GM06990 (cell line): ENCODE measurements around the gene WIPF3.

Source experiments
- DNase-seq: peaks from one replicate; pipeline ENCODE4 v3.0.0-alpha.2; 2011; ENCODE audit not compliant: insufficient read length; ENCODE audit errors: extremely low read depth
- H3K27me3 ChIP-seq: replicated peaks from 2 replicates; pipeline ENCODE4 v1.6.0; 2011; ENCODE audit warnings: low read length; ENCODE audit not compliant: control insufficient read depth, insufficient read depth
- H3K36me3 ChIP-seq: 2 replicates; pipeline ENCODE4 v1.5.1; 2011; ENCODE audit warnings: low read length; ENCODE audit not compliant: control insufficient read depth, insufficient read depth
- H3K4me3 ChIP-seq: replicated peaks from 2 replicates; pipeline ENCODE4 v1.5.1; 2011; ENCODE audit warnings: low read depth, mild to moderate bottlenecking, control low read depth, low read length
- TF ChIP-seq, protein P1 (sequence below): IDR thresholded peaks from 2 replicates; pipeline ENCODE4 v1.5.1; 2011; ENCODE audit warnings: low read length, control low read depth, mild to moderate bottlenecking, inconsistent platforms; ENCODE audit not compliant: insufficient read depth, poor library complexity, severe bottlenecking

Gene WIPF3

DNA sequence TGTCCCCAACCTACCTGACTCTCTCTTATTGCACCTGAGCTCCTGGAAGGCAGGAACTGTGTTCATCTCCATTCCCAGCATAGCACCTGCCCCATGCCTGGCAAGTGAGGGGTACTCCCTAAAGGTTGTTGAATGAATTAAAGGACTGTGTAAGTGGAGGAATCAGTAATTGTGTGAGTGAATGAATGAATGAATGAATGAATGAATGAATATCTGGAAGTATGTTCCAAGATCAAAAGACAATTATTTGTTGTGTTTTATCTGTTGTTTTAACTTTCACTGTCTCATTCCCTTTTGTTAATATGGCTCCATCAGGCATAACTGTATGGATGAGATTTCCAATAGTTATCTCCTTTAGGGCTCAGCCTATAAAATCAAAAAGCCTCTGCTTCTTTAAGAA, 4.0 kb downstream of the WIPF3 start:
- TF ChIP-seq, protein P1, sequence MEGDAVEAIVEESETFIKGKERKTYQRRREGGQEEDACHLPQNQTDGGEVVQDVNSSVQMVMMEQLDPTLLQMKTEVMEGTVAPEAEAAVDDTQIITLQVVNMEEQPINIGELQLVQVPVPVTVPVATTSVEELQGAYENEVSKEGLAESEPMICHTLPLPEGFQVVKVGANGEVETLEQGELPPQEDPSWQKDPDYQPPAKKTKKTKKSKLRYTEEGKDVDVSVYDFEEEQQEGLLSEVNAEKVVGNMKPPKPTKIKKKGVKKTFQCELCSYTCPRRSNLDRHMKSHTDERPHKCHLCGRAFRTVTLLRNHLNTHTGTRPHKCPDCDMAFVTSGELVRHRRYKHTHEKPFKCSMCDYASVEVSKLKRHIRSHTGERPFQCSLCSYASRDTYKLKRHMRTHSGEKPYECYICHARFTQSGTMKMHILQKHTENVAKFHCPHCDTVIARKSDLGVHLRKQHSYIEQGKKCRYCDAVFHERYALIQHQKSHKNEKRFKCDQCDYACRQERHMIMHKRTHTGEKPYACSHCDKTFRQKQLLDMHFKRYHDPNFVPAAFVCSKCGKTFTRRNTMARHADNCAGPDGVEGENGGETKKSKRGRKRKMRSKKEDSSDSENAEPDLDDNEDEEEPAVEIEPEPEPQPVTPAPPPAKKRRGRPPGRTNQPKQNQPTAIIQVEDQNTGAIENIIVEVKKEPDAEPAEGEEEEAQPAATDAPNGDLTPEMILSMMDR = no peak
- DNase-seq = no peak
- peaks cover 6% of the 10 kb centered on the region for H3K27me3 ChIP-seq
- H3K36me3 ChIP-seq = no peaks in the 10 kb centered on the region
- no peak overlapping the region for H3K4me3 ChIP-seq

DNA sequence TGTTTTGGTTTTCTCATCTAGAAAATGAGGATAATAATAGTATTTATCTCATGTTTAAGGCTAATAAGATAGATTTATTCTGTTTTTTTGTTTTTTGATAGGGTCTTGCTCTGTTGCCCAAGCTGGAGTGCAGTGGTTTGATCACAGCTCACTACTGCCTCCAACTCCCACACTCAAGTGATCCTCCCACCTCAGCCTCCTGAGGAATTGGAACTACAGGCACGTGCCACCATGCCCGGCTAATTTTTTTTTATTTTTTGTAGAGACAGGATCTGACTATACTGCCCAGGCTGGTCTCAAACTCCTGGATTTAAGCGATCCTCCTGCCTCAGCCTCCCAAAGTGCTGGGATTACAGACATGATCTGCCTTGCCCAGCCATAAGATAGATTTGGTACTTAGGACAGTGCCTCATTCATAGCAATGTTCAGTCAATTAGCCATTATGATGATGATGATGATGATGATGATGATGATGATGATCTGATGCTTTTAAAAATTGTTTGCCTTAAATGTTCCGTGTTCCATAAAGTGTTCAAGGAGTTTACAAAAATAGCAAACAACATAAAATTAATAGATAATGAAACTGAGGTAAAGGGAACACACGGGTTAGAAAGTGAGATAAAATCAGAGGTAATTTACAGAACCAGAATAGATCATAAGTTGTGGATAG, 4.6 kb downstream of the WIPF3 start:
- H3K4me3 ChIP-seq = no peak overlapping the region
- H3K27me3 ChIP-seq = peaks cover 6% of the 10 kb centered on the region
- TF ChIP-seq, protein P1 = no peak
- no peaks in the 10 kb centered on the region for H3K36me3 ChIP-seq
- no peak for DNase-seq

DNA sequence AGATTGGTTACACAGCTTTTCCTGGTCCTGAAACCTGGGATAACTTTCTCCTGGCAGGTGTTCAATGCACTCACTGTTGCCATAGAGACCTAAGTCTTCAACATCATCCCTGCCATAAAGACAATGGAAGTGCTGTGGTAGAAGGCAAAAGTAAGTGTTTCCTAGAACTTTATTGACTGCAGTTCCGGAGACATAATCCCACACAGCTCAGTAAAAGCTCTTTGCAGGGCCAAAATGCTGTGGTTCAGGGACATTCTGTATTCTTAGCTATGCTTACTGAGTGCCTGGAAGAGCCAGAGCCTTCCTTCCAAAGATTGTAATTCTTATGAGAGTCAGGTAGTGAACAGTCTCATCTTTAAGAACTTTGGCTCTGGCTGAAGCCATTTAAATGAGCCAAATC, 5.3 kb downstream of the WIPF3 start:
- Histone ChIP-seq H3K4me3 (no peak overlapping the region), H3K36me3 (no peaks in the 10 kb centered on the region), H3K27me3 (peaks cover 6% of the 10 kb centered on the region)
- DNase-seq = no peak
- TF ChIP-seq, protein P1 = no peak

DNA sequence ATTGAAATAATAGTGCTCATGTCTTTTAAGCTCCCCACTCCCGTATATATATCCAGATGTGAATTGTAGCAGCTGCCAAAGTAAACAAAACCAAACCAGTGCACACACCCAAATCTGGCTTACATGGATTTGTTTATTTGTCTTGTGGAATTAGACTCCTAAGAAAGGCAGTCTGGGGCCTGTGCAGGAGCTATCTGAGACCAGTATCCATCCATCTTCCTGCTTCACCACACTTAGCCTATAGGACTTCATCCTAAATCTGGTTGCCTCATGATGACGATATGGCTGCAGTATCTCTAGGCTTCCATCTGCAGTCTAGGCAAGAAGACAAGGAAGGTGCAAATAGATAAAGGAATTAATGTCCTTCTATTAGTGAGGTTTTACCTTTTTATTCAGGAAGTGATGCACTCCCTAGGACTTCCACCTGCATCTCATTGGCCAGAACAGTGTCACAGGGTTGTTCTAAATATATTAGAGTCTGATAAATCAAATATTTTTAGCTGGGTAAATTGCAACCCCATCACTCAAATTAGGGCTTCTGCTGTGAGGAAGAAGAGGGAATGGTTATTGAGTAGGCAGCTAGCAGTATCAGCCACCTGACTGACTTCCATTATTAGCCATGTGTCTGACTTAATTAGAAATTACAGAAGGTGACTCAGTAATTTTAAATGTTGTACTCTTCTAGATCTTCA, 6.0 kb downstream of the WIPF3 start:
- Histone ChIP-seq H3K36me3 (no peaks in the 10 kb centered on the region), H3K27me3 (peaks cover 4% of the 10 kb centered on the region), H3K4me3 (no peak overlapping the region)
- TF ChIP-seq, protein P1 = no peak
- DNase-seq = no peak

DNA sequence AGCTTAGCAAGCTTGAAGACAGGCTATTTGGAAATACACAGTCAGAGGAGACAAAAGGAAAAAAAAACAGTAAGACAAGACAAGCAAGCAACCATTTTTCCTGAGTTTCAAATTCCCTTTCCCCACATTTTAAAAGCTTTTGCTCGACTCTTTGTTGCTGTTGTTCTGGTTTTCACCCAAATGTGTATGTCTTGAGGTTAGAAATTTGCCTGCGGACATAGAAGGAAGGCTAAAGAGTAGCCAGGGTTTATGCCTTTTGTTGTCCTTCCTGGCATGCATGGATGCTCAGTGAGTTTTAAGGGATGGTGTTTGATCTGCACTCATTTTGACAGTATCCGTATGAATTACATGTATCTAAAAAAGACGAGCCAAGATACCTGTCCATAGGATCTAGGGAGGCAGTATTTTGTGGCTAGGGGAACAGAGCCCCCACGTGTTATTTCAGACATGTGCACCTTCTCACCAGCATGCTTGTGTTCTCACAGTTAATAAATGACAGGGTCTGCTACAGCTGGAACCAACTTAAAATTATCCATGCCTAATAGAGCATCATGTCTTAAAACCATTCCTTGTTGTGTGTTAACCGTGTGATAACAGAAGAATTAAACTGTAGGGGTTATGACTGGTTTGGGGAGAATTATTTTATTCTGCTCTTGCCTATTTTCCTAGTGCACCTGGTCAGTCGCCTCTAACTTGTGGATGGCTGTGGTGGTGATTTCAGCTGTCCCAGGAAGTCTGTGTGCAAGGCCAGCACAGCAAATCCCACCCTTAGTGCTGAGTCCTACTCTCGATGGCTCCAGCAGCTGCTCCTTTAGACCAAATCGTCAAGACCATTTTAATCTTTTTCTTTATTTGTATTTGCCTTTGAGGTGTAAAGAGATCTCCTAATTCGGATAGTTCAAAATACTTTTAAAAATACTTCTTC, 9.1 kb downstream of the WIPF3 start:
- no peaks in the 10 kb centered on the region for H3K27me3 ChIP-seq
- no peak overlapping the region for H3K4me3 ChIP-seq
- DNase-seq = no peak
- no peaks in the 10 kb centered on the region for H3K36me3 ChIP-seq
- TF ChIP-seq, protein P1 = no peak
